ENCODE results near the gene IKZF5.

GRCh38 chr10:122997864-122998263, 10.7 kb downstream of the IKZF5 start:
- no peak for TF ChIP-seq CTCF (conservative IDR thresholded peaks at IDR 0.05)
- no peak for TF ChIP-seq ZFX (IDR thresholded peaks at IDR 0.05)

All from C4-2B (cell line).